Adrenal gland (tissue), 5 donors: ENCODE results near the gene SGCB.

Experiments used
- POLR2A ChIP-seq, 2 donors: fragments of 450-650 bp; IDR thresholded peaks; one replicate each; pipeline ENCODE4 v1.6.1; 2017; ENCODE audit warnings: antibody characterized with exemption in 2 of 2, mild to moderate bottlenecking in 2 of 2, moderate library complexity in 1 of 2
- TF ChIP-seq, protein P1 (sequence below), 6 experiments: fragments of 450-650 bp in 4 of 6; fragments of 200-600 bp in 2 of 6; sonication (generic) in 1 of 6; IDR thresholded peaks; 1 replicate in 5 of 6; 2 replicates in 1 of 6; pipeline versions ENCODE4 v1.5.1 to v1.8.0; 2016 to 2021; ENCODE audit warnings: antibody characterized with exemption in 6 of 6, mild to moderate bottlenecking in 2 of 6, moderate library complexity in 1 of 6
- donor health status: DM: no; HTN: no; CAD: no.

DNA sequence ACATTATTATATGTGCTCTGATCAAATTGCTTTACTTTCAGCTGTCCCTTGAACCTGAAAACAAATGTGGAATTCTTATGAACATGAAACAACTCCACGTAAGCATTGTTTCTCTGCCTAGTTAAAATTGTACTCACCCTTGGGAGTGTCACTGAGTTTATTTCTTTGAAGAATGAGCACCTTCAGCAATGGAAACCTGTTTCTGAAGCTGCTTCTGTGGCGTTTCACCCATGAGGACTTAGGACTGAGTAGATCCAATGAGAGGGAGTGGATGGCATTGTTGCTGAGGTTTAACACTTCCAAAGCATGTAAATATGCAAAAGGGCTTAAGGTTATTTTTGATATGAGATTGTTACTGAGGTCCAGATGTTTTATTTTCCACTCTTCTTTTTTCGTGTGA, 21.1 kb downstream of the SGCB start:
- TF ChIP-seq, protein P1, sequence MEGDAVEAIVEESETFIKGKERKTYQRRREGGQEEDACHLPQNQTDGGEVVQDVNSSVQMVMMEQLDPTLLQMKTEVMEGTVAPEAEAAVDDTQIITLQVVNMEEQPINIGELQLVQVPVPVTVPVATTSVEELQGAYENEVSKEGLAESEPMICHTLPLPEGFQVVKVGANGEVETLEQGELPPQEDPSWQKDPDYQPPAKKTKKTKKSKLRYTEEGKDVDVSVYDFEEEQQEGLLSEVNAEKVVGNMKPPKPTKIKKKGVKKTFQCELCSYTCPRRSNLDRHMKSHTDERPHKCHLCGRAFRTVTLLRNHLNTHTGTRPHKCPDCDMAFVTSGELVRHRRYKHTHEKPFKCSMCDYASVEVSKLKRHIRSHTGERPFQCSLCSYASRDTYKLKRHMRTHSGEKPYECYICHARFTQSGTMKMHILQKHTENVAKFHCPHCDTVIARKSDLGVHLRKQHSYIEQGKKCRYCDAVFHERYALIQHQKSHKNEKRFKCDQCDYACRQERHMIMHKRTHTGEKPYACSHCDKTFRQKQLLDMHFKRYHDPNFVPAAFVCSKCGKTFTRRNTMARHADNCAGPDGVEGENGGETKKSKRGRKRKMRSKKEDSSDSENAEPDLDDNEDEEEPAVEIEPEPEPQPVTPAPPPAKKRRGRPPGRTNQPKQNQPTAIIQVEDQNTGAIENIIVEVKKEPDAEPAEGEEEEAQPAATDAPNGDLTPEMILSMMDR (IDR thresholded peaks at IDR 0.05): no peak
- TF ChIP-seq POLR2A (IDR thresholded peaks at IDR 0.05): no peak
